Medulla oblongata (tissue), 1 donor: ENCODE results near the gene ZBTB8B.

ENCODE experiments used
- DNase-seq: peaks from one replicate; pipeline ENCODE4 v3.0.0-alpha.2; 2015; ENCODE audit errors: extremely low spot score

The ZBTB8B gene

GRCh38 chr1:32508761-32509160, 43.9 kb downstream of the ZBTB8B start:
- DNase-seq: no peak

- no peak for DNase-seq
These were observed 45.1 kb downstream of the ZBTB8B start for GRCh38 chr1:32509939-32510338.
